Skeletal muscle tissue (tissue), 4 donors: ENCODE results near the gene MRTFB. TPM values are rescaled to one million over a fixed set of nuclear protein-coding genes. Genes with fewer than 3 reads are reported as not detected.

Source experiments
- H3K27ac ChIP-seq: one replicate; pipeline ENCODE4 v1.7.0; 2013; ENCODE audit warnings: mild to moderate bottlenecking, low read depth, low read length, inconsistent platforms
- H3K27me3 ChIP-seq, 3 donors: one replicate each; pipeline ENCODE4 v1.7.0; 2013; ENCODE audit warnings: low read length in 3 of 3; ENCODE audit not compliant: control insufficient read depth in 3 of 3, insufficient read depth in 3 of 3
- H3K36me3 ChIP-seq, 3 donors: one replicate each; pipeline ENCODE4 v1.7.0; 2013; ENCODE audit warnings: low read length in 3 of 3; ENCODE audit not compliant: control insufficient read depth in 3 of 3, insufficient read depth in 3 of 3
- H3K4me1 ChIP-seq, 3 donors: one replicate each; pipeline ENCODE4 v1.7.0; 2013; ENCODE audit warnings: low read length in 3 of 3, mild to moderate bottlenecking in 3 of 3; ENCODE audit not compliant: control insufficient read depth in 3 of 3, insufficient read depth in 3 of 3
- H3K4me3 ChIP-seq, 3 donors: one replicate each; pipeline ENCODE4 v1.7.0; 2013; ENCODE audit warnings: low read length in 3 of 3
- H3K9ac ChIP-seq, 3 donors: one replicate each; pipeline ENCODE4 v1.7.0; 2013; ENCODE audit warnings: low read length in 3 of 3, mild to moderate bottlenecking in 3 of 3, moderate library complexity in 2 of 3, low read depth in 1 of 3
- H3K9me3 ChIP-seq, 3 donors: one replicate each; pipeline ENCODE4 v1.7.0; 2013; ENCODE audit warnings: low read length in 3 of 3; ENCODE audit not compliant: control insufficient read depth in 3 of 3
- total RNA-seq: library from RNA; depleted of rRNA; stranded (reverse); fragments of >200 nt; gene quantifications from one replicate; pipeline ENCODE4 v1.2.3, GENCODE V29; 2014
- donor health status: Osteomylitis.

The MRTFB gene
- total RNA-seq, 1 donor from 2014 or later, result 13.0 TPM

DNA sequence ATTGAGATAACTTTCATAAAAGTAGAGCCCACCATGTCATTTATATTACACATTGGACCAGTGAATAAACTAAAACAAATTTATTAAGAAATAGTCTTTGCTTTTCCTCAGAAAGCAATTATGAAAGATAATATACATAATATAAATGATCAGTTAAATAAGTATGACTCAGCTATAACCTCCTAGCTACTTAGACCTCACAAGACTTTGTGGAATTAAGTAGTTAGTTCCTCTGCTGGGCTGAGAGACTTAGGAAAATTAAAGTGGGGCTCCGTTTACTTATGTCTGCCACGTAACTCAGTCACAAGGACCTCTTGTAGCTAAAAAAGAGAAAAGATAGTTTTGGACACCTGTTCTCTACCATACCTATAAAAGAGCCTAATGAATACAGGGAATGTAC, 76.9 kb downstream of the MRTFB start:
- Histone ChIP-seq H3K9me3 (no peaks in the 10 kb centered on the region), H3K4me3 (no peak overlapping the region), H3K4me1 (peaks cover 4 to 5% (median 5%) of the 10 kb centered on the region in 3 donors), H3K27me3 (no peaks in the 10 kb centered on the region), H3K9ac (no peak overlapping the region), H3K36me3 (no peaks in the 10 kb centered on the region), H3K27ac (no peak overlapping the region)

GRCh38 chr16:14148569-14148968, 77.5 kb downstream of the MRTFB start:
- peaks cover 4 to 5% (median 5%) of the 10 kb centered on the region in 3 donors for H3K4me1 ChIP-seq
- H3K4me3 ChIP-seq, result no peak overlapping the region
- H3K9me3 ChIP-seq, result no peaks in the 10 kb centered on the region
- no peak overlapping the region for H3K27ac ChIP-seq
- no peak overlapping the region for H3K9ac ChIP-seq
- H3K36me3 ChIP-seq, result no peaks in the 10 kb centered on the region
- no peaks in the 10 kb centered on the region for H3K27me3 ChIP-seq

- Histone ChIP-seq H3K27ac (no peak overlapping the region), H3K36me3 (no peaks in the 10 kb centered on the region), H3K27me3 (no peaks in the 10 kb centered on the region), H3K4me3 (no peak overlapping the region), H3K9ac (no peak overlapping the region), H3K4me1 (peaks cover under 1 to 5% (median 3%) of the 10 kb centered on the region in 3 donors), H3K9me3 (no peaks in the 10 kb centered on the region)
These were observed 79.7 kb downstream of the MRTFB start for GRCh38 chr16:14150796-14151195.

DNA sequence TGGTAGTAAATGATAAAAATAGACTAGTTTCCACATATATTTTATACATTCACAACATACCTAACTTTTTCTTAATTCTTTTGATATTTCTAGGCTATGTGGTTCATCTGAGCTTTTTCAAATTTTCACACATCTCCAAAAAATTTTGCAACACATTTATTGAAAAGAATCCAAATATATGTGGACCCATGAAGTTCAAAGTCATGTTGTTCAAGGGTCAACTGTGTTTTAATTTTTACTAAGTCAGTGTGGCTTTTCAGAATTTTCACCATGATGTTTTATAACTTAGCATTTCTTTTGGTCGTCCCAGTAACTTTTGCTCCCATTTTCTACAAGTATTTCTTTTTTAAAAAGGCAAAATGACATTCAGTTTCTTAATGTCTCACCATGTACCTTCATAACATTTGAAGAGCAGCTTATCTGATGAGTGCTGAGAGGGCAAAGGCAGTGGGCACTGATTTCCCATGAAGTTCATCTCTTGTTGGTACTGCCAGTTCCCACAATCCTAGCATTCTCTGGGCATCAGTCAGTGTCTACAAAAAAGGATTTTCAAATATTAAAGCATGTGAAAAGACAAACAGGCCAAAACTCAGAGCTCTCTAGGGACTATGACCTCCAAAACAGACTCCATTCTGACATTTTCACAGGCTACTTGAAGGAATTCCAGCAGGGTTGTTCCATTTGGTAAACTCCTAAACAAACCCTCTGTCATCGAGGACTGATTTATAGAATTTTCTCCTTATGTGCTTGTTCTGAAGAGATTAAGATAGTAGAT, 80.3 kb downstream of the MRTFB start:
- H3K4me3 ChIP-seq, result no peak overlapping the region
- no peaks in the 10 kb centered on the region for H3K36me3 ChIP-seq
- H3K27me3 ChIP-seq, result no peaks in the 10 kb centered on the region
- H3K27ac ChIP-seq, result no peak overlapping the region
- H3K9me3 ChIP-seq, result no peaks in the 10 kb centered on the region
- H3K9ac ChIP-seq, result no peak overlapping the region
- peaks cover 0 to 5% (median 2%) of the 10 kb centered on the region in 3 donors for H3K4me1 ChIP-seq

DNA sequence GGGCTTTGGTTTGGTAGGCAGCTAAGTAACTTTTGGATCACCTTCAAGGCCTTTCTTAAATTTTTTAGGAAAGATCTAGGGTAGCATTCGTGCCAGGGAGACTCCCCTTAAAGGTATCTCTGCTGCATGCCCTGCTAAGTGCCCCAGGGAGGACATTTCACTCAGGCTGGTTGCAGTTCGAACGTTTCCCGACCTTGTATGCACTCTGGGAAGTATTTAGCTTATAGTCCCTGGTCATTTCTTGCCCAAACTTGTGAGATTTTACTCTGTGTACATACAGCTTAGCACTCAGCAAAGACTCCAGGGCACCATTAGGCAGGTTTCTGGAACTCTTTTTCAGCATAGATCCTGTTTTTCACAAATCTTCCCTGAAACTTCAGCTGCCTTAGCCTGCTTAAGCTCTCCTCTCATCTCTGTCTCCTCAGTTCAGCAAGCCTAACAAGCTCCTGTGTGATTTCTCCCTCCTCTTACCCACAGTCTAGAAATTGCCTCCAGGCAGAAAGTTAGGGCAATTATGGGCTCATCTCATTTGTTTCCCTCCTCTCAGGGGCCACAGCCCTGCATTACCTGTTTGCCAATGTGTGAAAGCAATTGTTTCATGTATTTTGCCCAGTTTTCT, 84.6 kb downstream of the MRTFB start:
- no peaks in the 10 kb centered on the region for H3K9me3 ChIP-seq
- H3K27me3 ChIP-seq, result no peaks in the 10 kb centered on the region
- no peaks in the 10 kb centered on the region for H3K36me3 ChIP-seq
- H3K4me1 ChIP-seq, result peaks cover 0 to 5% (median 2%) of the 10 kb centered on the region in 3 donors
- H3K9ac ChIP-seq, result no peak overlapping the region
- no peak overlapping the region for H3K27ac ChIP-seq
- no peak overlapping the region for H3K4me3 ChIP-seq

- Histone ChIP-seq H3K27me3 (no peaks in the 10 kb centered on the region), H3K4me3 (no peak overlapping the region), H3K9me3 (no peaks in the 10 kb centered on the region), H3K4me1 (peaks cover 0 to 6% (median 2%) of the 10 kb centered on the region in 3 donors), H3K27ac (no peak overlapping the region), H3K36me3 (no peaks in the 10 kb centered on the region), H3K9ac (no peak overlapping the region)
These were observed 94.0 kb downstream of the MRTFB start for GRCh38 chr16:14164916-14165662.

GRCh38 chr16:14168146-14168545, 97.0 kb downstream of the MRTFB start:
- no peaks in the 10 kb centered on the region for H3K9me3 ChIP-seq
- H3K27ac ChIP-seq, result no peak overlapping the region
- no peaks in the 10 kb centered on the region for H3K27me3 ChIP-seq
- H3K36me3 ChIP-seq, result no peaks in the 10 kb centered on the region
- peaks cover 0 to 6% (median 2%) of the 10 kb centered on the region in 3 donors for H3K4me1 ChIP-seq
- no peak overlapping the region for H3K9ac ChIP-seq
- no peak overlapping the region for H3K4me3 ChIP-seq

GRCh38 chr16:14172200-14172809, 101.2 kb downstream of the MRTFB start:
- H3K9me3 ChIP-seq, result no peaks in the 10 kb centered on the region
- no peak overlapping the region for H3K27ac ChIP-seq
- no peaks in the 10 kb centered on the region for H3K27me3 ChIP-seq
- H3K4me3 ChIP-seq, result no peak overlapping the region
- no peaks in the 10 kb centered on the region for H3K36me3 ChIP-seq
- H3K9ac ChIP-seq, result no peak overlapping the region
- no peaks in the 10 kb centered on the region for H3K4me1 ChIP-seq

DNA sequence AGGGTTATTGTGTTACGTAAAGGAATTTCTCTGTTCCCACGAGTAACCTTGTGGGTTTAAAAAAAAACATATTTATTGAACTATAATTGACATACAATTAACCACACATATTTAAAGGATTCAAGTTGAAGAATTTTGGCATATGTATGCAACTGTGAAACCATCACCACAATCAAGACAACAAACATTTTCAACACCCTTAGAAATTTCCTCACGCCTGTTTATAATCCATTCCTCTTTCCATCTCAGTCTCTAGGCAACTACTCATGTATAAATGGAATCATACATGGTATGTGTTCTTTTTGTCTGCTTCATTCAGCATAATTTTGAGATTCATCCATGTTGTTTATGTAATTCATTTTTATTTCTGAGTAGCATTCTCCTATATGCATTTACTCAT, 104.0 kb downstream of the MRTFB start:
- H3K27ac ChIP-seq, result no peak overlapping the region
- H3K4me3 ChIP-seq, result no peak overlapping the region
- no peaks in the 10 kb centered on the region for H3K4me1 ChIP-seq
- no peaks in the 10 kb centered on the region for H3K27me3 ChIP-seq
- no peaks in the 10 kb centered on the region for H3K9me3 ChIP-seq
- no peak overlapping the region for H3K9ac ChIP-seq
- H3K36me3 ChIP-seq, result no peaks in the 10 kb centered on the region
